PC-3 (cell line): ENCODE data around the gene DNAJC25. TPM values are rescaled to one million over a fixed set of nuclear protein-coding genes. Genes with fewer than 3 reads are reported as not detected.

ENCODE experiments used
- ATAC-seq: fragments of 200-7000 bp; cut with Tn5 transposase; 2 replicates; pipeline ENCODE4 v1.9.1; 2020; ENCODE audit warnings: mild to moderate bottlenecking, moderate library complexity
- BruUV-seq: library from RNA; stranded (reverse); fragments of 400-500 nt; replicated peaks from 2 replicates; lab custom pipeline; 2021; lab: Mats Ljungman, UMichigan
- CTCF ChIA-PET: fragments of 300-600 bp; sonication (Branson Sonifier 250); formaldehyde crosslinking; loops from one replicate; lab custom pipeline; 2022; ENCODE audit warnings: antibody characterized with exemption; lab: Charles Lee
- POLR2A ChIA-PET: fragments of 300-600 bp; sonication (Branson Sonifier 250); formaldehyde crosslinking; loops from one replicate; lab custom pipeline; 2022; ENCODE audit warnings: antibody characterized with exemption; ENCODE audit not compliant: unreplicated experiment; lab: Charles Lee
- DNase-seq: peaks from one replicate; pipeline ENCODE4 v3.0.0-alpha.2; 2015
- H2AFZ ChIP-seq: fragments of 300-600 bp; sonication (generic); 2 replicates; pipeline ENCODE4 v1.6.0; 2016; ENCODE audit warnings: antibody characterized with exemption, low read length
- H3F3A ChIP-seq: fragments of 300-600 bp; sonication (generic); one replicate; pipeline ENCODE4 v1.6.0; 2017; ENCODE audit warnings: antibody characterized with exemption, low read length, control low read depth, mild to moderate bottlenecking; ENCODE audit not compliant: unreplicated experiment
- H3K27ac ChIP-seq: fragments of 300-600 bp; sonication (generic); 2 replicates; pipeline ENCODE4 v1.5.1; 2016; ENCODE audit warnings: mild to moderate bottlenecking, low read length
- H3K27me3 ChIP-seq: fragments of 300-600 bp; sonication (generic); 2 replicates; pipeline ENCODE4 v1.6.1; 2016; ENCODE audit warnings: low read length, mixed read lengths
- H3K36me3 ChIP-seq: fragments of 300-600 bp; sonication (generic); 2 replicates; pipeline ENCODE4 v1.6.1; 2016; ENCODE audit warnings: low read depth, mixed run types, low read length, mixed read lengths
- H3K4me1 ChIP-seq: fragments of 300-600 bp; sonication (generic); 2 replicates; pipeline ENCODE4 v1.5.1; 2016; ENCODE audit warnings: low read length; ENCODE audit not compliant: insufficient read depth
- H3K4me2 ChIP-seq: fragments of 300-600 bp; sonication (generic); 2 replicates; pipeline ENCODE4 v1.6.0; 2016; ENCODE audit warnings: low read length
- H3K4me3 ChIP-seq: fragments of 300-600 bp; sonication (generic); 2 replicates; pipeline ENCODE4 v1.5.1; 2016; ENCODE audit warnings: mild to moderate bottlenecking, low read length, mixed read lengths
- H3K79me2 ChIP-seq: fragments of 300-600 bp; sonication (generic); 2 replicates; pipeline ENCODE4 v1.6.1; 2017; ENCODE audit warnings: low read length, mixed read lengths
- H3K9ac ChIP-seq: fragments of 300-600 bp; sonication (generic); 2 replicates; pipeline ENCODE4 v1.6.0; 2016; ENCODE audit warnings: mild to moderate bottlenecking, low read length
- H3K9me2 ChIP-seq: fragments of 300-600 bp; sonication (generic); replicated peaks from 2 replicates; pipeline ENCODE4 v1.6.1; 2016; ENCODE audit warnings: mixed run types, low read length, mixed read lengths
- H3K9me3 ChIP-seq: fragments of 300-600 bp; sonication (generic); 2 replicates; pipeline ENCODE4 v1.6.1; 2016; ENCODE audit warnings: low read length, mixed read lengths
- H4K20me1 ChIP-seq: fragments of 300-600 bp; sonication (generic); 2 replicates; pipeline ENCODE4 v1.6.1; 2016; ENCODE audit warnings: low read length, mixed read lengths
- EZH2 ChIP-seq: fragments of 300-600 bp; sonication (generic); IDR thresholded peaks from one replicate; pipeline ENCODE4 v1.6.1; 2017; ENCODE audit warnings: antibody characterized with exemption, mild to moderate bottlenecking, low read length; ENCODE audit not compliant: unreplicated experiment
- EZH2phosphoT487 ChIP-seq: fragments of 300-600 bp; sonication (generic); IDR thresholded peaks from 2 replicates; pipeline ENCODE4 v1.6.1; 2018; ENCODE audit warnings: mild to moderate bottlenecking, antibody characterized with exemption, low read length, borderline replicate concordance
- intact Hi-C: fragments of 100-400 bp; cut with micrococcal nuclease; formaldehyde crosslinking; loops from 2 replicates; pipeline ENCODE4 v1.9.0; 2023
- total RNA-seq: library from RNA; depleted of rRNA; stranded (reverse); fragments of >200 nt; gene quantifications from 2 replicates; pipeline ENCODE4 v1.2.3, GENCODE V29; 2014; rRNA removed
- TF ChIP-seq, protein P1 (sequence below): fragments of 300-600 bp; sonication (generic); conservative IDR thresholded peaks from 2 replicates; pipeline ENCODE4 v1.5.1; 2017; ENCODE audit warnings: antibody characterized with exemption, low read depth, mild to moderate bottlenecking, low read length

DNAJC25 gene
- total RNA-seq, 1 experiment from 2014 or later: 5.9 TPM

GRCh38 chr9:111696796-111697195 is 65.7 kb downstream of the DNAJC25 start:
- no peak overlapping the region for H3K9ac ChIP-seq
- BruUV-seq: no TSS peak
- H3K4me3 ChIP-seq: no peak overlapping the region
- no peaks in the 10 kb centered on the region for H3K79me2 ChIP-seq
- POLR2A ChIA-PET: no interaction called here
- no peaks in the 10 kb centered on the region for H3F3A ChIP-seq
- H3K4me2 ChIP-seq: no peak overlapping the region
- intact Hi-C loops: no loop called here
- H3K9me2 ChIP-seq: no peaks in the 10 kb centered on the region
- H3K9me3 ChIP-seq: no peaks in the 10 kb centered on the region
- CTCF ChIA-PET: no interaction called here
- H3K4me1 ChIP-seq: no peaks in the 10 kb centered on the region; the same call in 1 of the 2 replicates
- ATAC-seq (no peak), DNase-seq (no peak)
- no peaks in the 10 kb centered on the region for H3K27me3 ChIP-seq
- no peak overlapping the region for H2AFZ ChIP-seq
- TF ChIP-seq, protein P1, sequence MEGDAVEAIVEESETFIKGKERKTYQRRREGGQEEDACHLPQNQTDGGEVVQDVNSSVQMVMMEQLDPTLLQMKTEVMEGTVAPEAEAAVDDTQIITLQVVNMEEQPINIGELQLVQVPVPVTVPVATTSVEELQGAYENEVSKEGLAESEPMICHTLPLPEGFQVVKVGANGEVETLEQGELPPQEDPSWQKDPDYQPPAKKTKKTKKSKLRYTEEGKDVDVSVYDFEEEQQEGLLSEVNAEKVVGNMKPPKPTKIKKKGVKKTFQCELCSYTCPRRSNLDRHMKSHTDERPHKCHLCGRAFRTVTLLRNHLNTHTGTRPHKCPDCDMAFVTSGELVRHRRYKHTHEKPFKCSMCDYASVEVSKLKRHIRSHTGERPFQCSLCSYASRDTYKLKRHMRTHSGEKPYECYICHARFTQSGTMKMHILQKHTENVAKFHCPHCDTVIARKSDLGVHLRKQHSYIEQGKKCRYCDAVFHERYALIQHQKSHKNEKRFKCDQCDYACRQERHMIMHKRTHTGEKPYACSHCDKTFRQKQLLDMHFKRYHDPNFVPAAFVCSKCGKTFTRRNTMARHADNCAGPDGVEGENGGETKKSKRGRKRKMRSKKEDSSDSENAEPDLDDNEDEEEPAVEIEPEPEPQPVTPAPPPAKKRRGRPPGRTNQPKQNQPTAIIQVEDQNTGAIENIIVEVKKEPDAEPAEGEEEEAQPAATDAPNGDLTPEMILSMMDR: no peak
- TF ChIP-seq EZH2 (no peak), EZH2phosphoT487 (no peak)
- H3K36me3 ChIP-seq: no peaks in the 10 kb centered on the region
- no peaks in the 10 kb centered on the region for H4K20me1 ChIP-seq
- no peak overlapping the region for H3K27ac ChIP-seq

DNA sequence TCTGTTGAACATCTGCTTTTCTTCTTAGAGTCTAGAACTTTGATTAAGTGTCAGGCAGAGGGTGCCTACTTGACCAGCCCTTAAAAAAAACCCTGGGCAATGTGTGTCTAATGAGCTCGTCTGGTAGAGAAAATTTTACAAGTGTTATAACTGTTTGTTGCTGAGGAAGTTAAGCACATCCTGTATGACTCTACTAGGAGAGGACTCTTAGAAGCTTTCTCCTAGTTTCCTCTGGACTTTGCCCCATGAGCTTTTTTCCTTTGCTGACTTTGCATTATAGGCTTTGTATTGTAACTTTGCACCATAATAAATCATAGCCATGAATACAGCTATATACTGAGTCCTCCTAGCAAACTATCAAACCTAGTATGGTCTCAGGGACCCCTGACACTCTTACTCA is 69.6 kb downstream of the DNAJC25 start:
- Histone ChIP-seq H2AFZ (no peak overlapping the region), H3K9me2 (no peaks in the 10 kb centered on the region), H3F3A (no peaks in the 10 kb centered on the region), H3K4me2 (no peak overlapping the region), H3K79me2 (no peaks in the 10 kb centered on the region), H3K9ac (no peak overlapping the region), H4K20me1 (no peaks in the 10 kb centered on the region), H3K36me3 (no peaks in the 10 kb centered on the region), H3K27me3 (no peaks in the 10 kb centered on the region), H3K4me3 (no peak overlapping the region), H3K27ac (no peak overlapping the region), H3K4me1 (no peaks in the 10 kb centered on the region; the same call in 1 of the 2 replicates), H3K9me3 (no peaks in the 10 kb centered on the region)
- intact Hi-C loops: no loop called here
- no TSS peak for BruUV-seq
- ChIA-PET CTCF (no interaction called here), POLR2A (no interaction called here)
- DNase-seq (peak; percentile 3), ATAC-seq (peak; percentile 70)
- TF ChIP-seq, protein P1: no peak
- TF ChIP-seq EZH2phosphoT487 (no peak), EZH2 (no peak)

Other genes starting within 250 kb of the DNAJC25 start
- gene ECPAS, start 147.0 kb upstream of the DNAJC25 start, total RNA-seq: 69.0 and 87.3 TPM in 2 replicates
- 3.0 and 3.9 TPM in 2 replicates for gene ZNF483, start 106.2 kb upstream of the DNAJC25 start, total RNA-seq
- 42.5 and 43.1 TPM in 2 replicates for gene PTGR1, start 31.7 kb upstream of the DNAJC25 start, total RNA-seq
- gene GNG10, start 30.3 kb downstream of the DNAJC25 start, total RNA-seq: 27.1 and 50.7 TPM in 2 replicates
- gene SHOC1, start 163.6 kb downstream of the DNAJC25 start, total RNA-seq: 0.18 TPM in 1 of 2 replicates, not detected in the other